ENCODE measurements around the gene MCM7.

Gene MCM7

GRCh38 chr7:100100420-100101015, 679 bp downstream of the MCM7 start:
- H3K27ac ChIP-seq, result peak overlapping the region; percentile 97
- TF ChIP-seq ZFX (IDR thresholded peaks at IDR 0.05) (peak; percentile 65; the same call in 1 of the 2 replicates), CTCF (conservative IDR thresholded peaks at IDR 0.05) (no peak)

GRCh38 chr7:100099452-100099851, 1.7 kb downstream of the MCM7 start:
- H3K27ac ChIP-seq, result peak overlapping the region; percentile 97
- TF ChIP-seq ZFX (IDR thresholded peaks at IDR 0.05), result no peak
- no peak for TF ChIP-seq CTCF (conservative IDR thresholded peaks at IDR 0.05)

- no peak overlapping the region for H3K27ac ChIP-seq
- TF ChIP-seq ZFX (IDR thresholded peaks at IDR 0.05), result no peak
- no peak for TF ChIP-seq CTCF (conservative IDR thresholded peaks at IDR 0.05)
These were observed 2.3 kb downstream of the MCM7 start for GRCh38 chr7:100098913-100099312.

GRCh38 chr7:100095704-100096103, 5.5 kb downstream of the MCM7 start:
- TF ChIP-seq CTCF (conservative IDR thresholded peaks at IDR 0.05) (no peak), ZFX (IDR thresholded peaks at IDR 0.05) (no peak)
- no peak overlapping the region for H3K27ac ChIP-seq

- TF ChIP-seq ZFX (IDR thresholded peaks at IDR 0.05) (no peak), CTCF (conservative IDR thresholded peaks at IDR 0.05) (no peak)
- H3K27ac ChIP-seq, result no peak overlapping the region
These were observed 5.9 kb downstream of the MCM7 start for GRCh38 chr7:100095289-100095688.

- H3K27ac ChIP-seq, result no peak overlapping the region
- TF ChIP-seq ZFX (IDR thresholded peaks at IDR 0.05) (no peak), CTCF (conservative IDR thresholded peaks at IDR 0.05) (no peak)
These were observed 7.2 kb downstream of the MCM7 start for GRCh38 chr7:100093925-100094486.

GRCh38 chr7:100093498-100093897, 7.7 kb downstream of the MCM7 start:
- no peak overlapping the region for H3K27ac ChIP-seq
- no peak for TF ChIP-seq CTCF (conservative IDR thresholded peaks at IDR 0.05)
- no peak for TF ChIP-seq ZFX (IDR thresholded peaks at IDR 0.05)

Measured in C4-2B (cell line).